UCSD-AML1 (cell line): ENCODE data around the gene DENND1A.
"Not testable (repeated sequence)": the region's sequence is repeated elsewhere in the genome, so short reads cannot be mapped to it uniquely, and the experiment has no call there.

ENCODE experiments used
- DNase-seq: peaks from one replicate; lab custom pipeline; 2025; ENCODE audit not compliant: unreplicated experiment; lab: John Stamatoyannopoulos, UW

The DENND1A gene

GRCh38 chr9:123636805-123637204, 293.1 kb downstream of the DENND1A start:
- DNase-seq = not testable (repeated sequence)

- no peak for DNase-seq
Observed at GRCh38 chr9:123631862-123632261, 298.1 kb downstream of the DENND1A start.

- DNase-seq = no peak
Observed at GRCh38 chr9:123630233-123630632, 299.7 kb downstream of the DENND1A start.

- no peak for DNase-seq
Observed at GRCh38 chr9:123629531-123629930, 300.4 kb downstream of the DENND1A start.

- DNase-seq = no peak
Observed at GRCh38 chr9:123622711-123623241, 307.1 kb downstream of the DENND1A start.

- DNase-seq = no peak
Observed at GRCh38 chr9:123620239-123620638, 309.7 kb downstream of the DENND1A start.

GRCh38 chr9:123617952-123618678, 311.8 kb downstream of the DENND1A start:
- DNase-seq = no peak

- DNase-seq = no peak
Observed at GRCh38 chr9:123617286-123617685, 312.6 kb downstream of the DENND1A start.

GRCh38 chr9:123616707-123617106, 313.2 kb downstream of the DENND1A start:
- DNase-seq = no peak

GRCh38 chr9:123615381-123615780, 314.5 kb downstream of the DENND1A start:
- no peak for DNase-seq

- no peak for DNase-seq
Observed at GRCh38 chr9:123614306-123615263, 315.3 kb downstream of the DENND1A start.

- no peak for DNase-seq
Observed at GRCh38 chr9:123611226-123611625, 318.7 kb downstream of the DENND1A start.

- no peak for DNase-seq
Observed at GRCh38 chr9:123609844-123610243, 320.1 kb downstream of the DENND1A start.

GRCh38 chr9:123608104-123608503, 321.8 kb downstream of the DENND1A start:
- DNase-seq = no peak

GRCh38 chr9:123607479-123607878, 322.4 kb downstream of the DENND1A start:
- no peak for DNase-seq

GRCh38 chr9:123606141-123606540, 323.8 kb downstream of the DENND1A start:
- DNase-seq = no peak

GRCh38 chr9:123605286-123605685, 324.6 kb downstream of the DENND1A start:
- no peak for DNase-seq

- DNase-seq = no peak
Observed at GRCh38 chr9:123604861-123605260, 325.1 kb downstream of the DENND1A start.

GRCh38 chr9:123601828-123602227, 328.1 kb downstream of the DENND1A start:
- no peak for DNase-seq

- no peak for DNase-seq
Observed at GRCh38 chr9:123599781-123600180, 330.1 kb downstream of the DENND1A start.

GRCh38 chr9:123597876-123598556, 331.9 kb downstream of the DENND1A start:
- DNase-seq = no peak
